Endothelial cell of umbilical vein (primary cell): Measurements from ENCODE around the gene BBLN. TPM values are rescaled to one million over a fixed set of nuclear protein-coding genes. Genes with fewer than 3 reads are reported as not detected.

ENCODE experiments used
- BruUV-seq: library from RNA; stranded (reverse); fragments of 400-500 nt; replicated peaks from 2 replicates; lab custom pipeline; 2021; lab: Mats Ljungman, UMichigan
- CTCF ChIA-PET: fragments of 300-600, 350-600 bp; sonication (Branson Sonifier 250); formaldehyde crosslinking; loops from one replicate; lab custom pipeline; 2021; ENCODE audit warnings: antibody characterized with exemption, inconsistent platforms; lab: Charles Lee
- POLR2A ChIA-PET: fragments of 300-600, 350-600 bp; sonication (Branson Sonifier 250); formaldehyde crosslinking; loops from one replicate; lab custom pipeline; 2021; ENCODE audit warnings: antibody characterized with exemption, inconsistent platforms; lab: Charles Lee
- DNase-seq: peaks from one replicate; pipeline ENCODE4 v3.0.0-alpha.2; 2011; ENCODE audit warnings: low read depth, low spot score
- FAIRE-seq: peaks from 2 replicates; lab custom pipeline; 2011; peaks lifted over from hg19 to GRCh38; lab: Jason Lieb, UNC
- H2AFZ ChIP-seq: 2 replicates; pipeline ENCODE4 v1.6.0; 2012; ENCODE audit warnings: low read depth, low read length, control low read depth, inconsistent platforms
- H3K27ac ChIP-seq: 2 replicates; pipeline ENCODE4 v1.5.1; 2011; ENCODE audit warnings: low read depth, mild to moderate bottlenecking, control low read depth, low read length, moderate library complexity; ENCODE audit not compliant: insufficient read depth
- H3K27me3 ChIP-seq, 2 experiments: 2 replicates each; pipeline versions ENCODE4 v1.6.0 to v1.6.1; 2011; ENCODE audit warnings: low read length in 2 of 2, mixed read lengths in 1 of 2; ENCODE audit not compliant: control insufficient read depth in 2 of 2, insufficient read depth in 2 of 2
- H3K36me3 ChIP-seq, 2 experiments: 2 replicates in 1 of 2; 3 replicates in 1 of 2; pipeline ENCODE4 v1.5.1; 2011; ENCODE audit warnings: low read length in 2 of 2, mild to moderate bottlenecking in 1 of 2, moderate library complexity in 1 of 2; ENCODE audit not compliant: control insufficient read depth in 2 of 2, insufficient read depth in 2 of 2; ENCODE audit errors: extremely low read depth in 1 of 2
- H3K4me1 ChIP-seq: 3 replicates; pipeline ENCODE4 v1.5.1; 2011; ENCODE audit warnings: mild to moderate bottlenecking, low read length; ENCODE audit not compliant: control insufficient read depth, insufficient read depth; ENCODE audit errors: extremely low read depth
- H3K4me2 ChIP-seq: 2 replicates; pipeline ENCODE4 v1.6.1; 2011; ENCODE audit warnings: low read length, control low read depth, mixed read lengths; ENCODE audit not compliant: insufficient read depth
- H3K4me3 ChIP-seq, 3 experiments: fragments of 200-600 bp in 1 of 3; sonication (generic), shearing (Covaris generic) in 1 of 3; replicated peaks in 1 of 3; 2 replicates each; pipeline ENCODE4 v1.5.1; 2011 to 2016; ENCODE audit warnings: control low read depth in 3 of 3, low read length in 3 of 3, mild to moderate bottlenecking in 2 of 3, inconsistent platforms in 1 of 3, low read depth in 1 of 3, moderate library complexity in 1 of 3; ENCODE audit not compliant: insufficient read depth in 1 of 3
- H3K79me2 ChIP-seq: 2 replicates; pipeline ENCODE4 v1.6.0; 2012; ENCODE audit warnings: low read length, inconsistent platforms; ENCODE audit not compliant: control insufficient read depth, insufficient read depth
- H3K9ac ChIP-seq: replicated peaks from 2 replicates; pipeline ENCODE3; 2011; ENCODE audit warnings: low read length, control low read depth; ENCODE audit not compliant: insufficient read depth; ENCODE audit errors: extremely low read depth
- H3K9me1 ChIP-seq: replicated peaks from 3 replicates; pipeline ENCODE4 v1.6.0; 2011; ENCODE audit warnings: mild to moderate bottlenecking, low read length; ENCODE audit not compliant: control insufficient read depth, insufficient read depth; ENCODE audit errors: extremely low read depth
- H3K9me3 ChIP-seq: replicated peaks from 2 replicates; pipeline ENCODE4 v1.5.1; 2012; ENCODE audit warnings: low read length, inconsistent platforms; ENCODE audit not compliant: control insufficient read depth, insufficient read depth
- H4K20me1 ChIP-seq: replicated peaks from 2 replicates; pipeline ENCODE3; 2011; ENCODE audit warnings: mild to moderate bottlenecking, low read length; ENCODE audit not compliant: control insufficient read depth, insufficient read depth; ENCODE audit errors: extremely low read depth
- EZH2 ChIP-seq: IDR thresholded peaks from 2 replicates; pipeline ENCODE4 v1.6.1; 2012; ENCODE audit warnings: borderline replicate concordance, low read depth, mild to moderate bottlenecking, moderate library complexity, low read length, inconsistent platforms; ENCODE audit not compliant: severe bottlenecking
- FOS ChIP-seq: IDR thresholded peaks from 2 replicates; pipeline ENCODE4 v1.6.1; 2011; ENCODE audit warnings: mild to moderate bottlenecking, low read length, moderate library complexity, borderline replicate concordance; ENCODE audit not compliant: insufficient read depth
- GATA2 ChIP-seq: IDR thresholded peaks from 2 replicates; pipeline ENCODE4 v1.7.0; 2011; ENCODE audit warnings: low read depth, mild to moderate bottlenecking, moderate library complexity, mixed read lengths, low read length; ENCODE audit not compliant: insufficient read length, insufficient read depth
- JUN ChIP-seq: IDR thresholded peaks from 2 replicates; pipeline ENCODE4 v1.6.1; 2011; ENCODE audit warnings: borderline replicate concordance, low read depth; ENCODE audit not compliant: insufficient read length, insufficient read depth
- MYC ChIP-seq: IDR thresholded peaks from one replicate; pipeline ENCODE4 v1.6.1; 2011; ENCODE audit warnings: mild to moderate bottlenecking, low read depth, low read length
- POLR2A ChIP-seq: IDR thresholded peaks from 2 replicates; pipeline ENCODE4 v1.6.1; 2012; ENCODE audit warnings: low read depth, mild to moderate bottlenecking, control low read depth, low read length
- POLR2AphosphoS5 ChIP-seq: IDR thresholded peaks from 2 replicates; pipeline ENCODE4 v1.6.1; 2012; ENCODE audit warnings: low read depth, mild to moderate bottlenecking, control low read depth, low read length, moderate library complexity; ENCODE audit not compliant: insufficient read depth
- dilution Hi-C: fragments of 300-500 bp; cut with MboI; formaldehyde crosslinking; loops from one replicate; pipeline ENCODE4 v1.15.0; 2019; ENCODE audit warnings: low sequenced_read_pairs; ENCODE audit not compliant: extremely low pct_ligation_motif_present
- intact Hi-C: fragments of 100-400 bp; cut with micrococcal nuclease; formaldehyde crosslinking; loops from one replicate; pipeline ENCODE4 v1.10.0; 2022
- polyA plus RNA-seq, 4 experiments: library from polyadenylated mRNA; depleted of rRNA in 3 of 4; stranded (reverse) in 3 of 4; unstranded in 1 of 4; fragments of >200 nt; gene quantifications; 2 replicates each; pipeline versions ENCODE4 v1.2.1 to v1.2.3, GENCODE V29; 2011 to 2012; ENCODE audit warnings: missing spikeins in 1 of 4
- total RNA-seq: library from RNA; stranded (reverse); gene quantifications from 2 replicates; pipeline ENCODE4 v1.2.3, GENCODE V29; 2021
- TF ChIP-seq, protein P1 (sequence below), 2 donors: IDR thresholded peaks; 1 replicate in 1 of 2; 2 replicates in 1 of 2; pipeline ENCODE4 v1.5.1; 2011; ENCODE audit warnings: low read length in 2 of 2, mild to moderate bottlenecking in 2 of 2, moderate library complexity in 2 of 2, control low read depth in 1 of 2, inconsistent platforms in 1 of 2, low read depth in 1 of 2; ENCODE audit not compliant: insufficient read depth in 1 of 2; ENCODE audit errors: extremely low read depth in 1 of 2
- TF ChIP-seq, protein P2 (sequence below): IDR thresholded peaks from 2 replicates; pipeline ENCODE4 v1.6.1; 2011; ENCODE audit not compliant: insufficient read depth, insufficient read length

Gene BBLN
- total and polyA plus RNA-seq, 2 donors (not counting 3 experiments of a cell fraction or from before 2014, with no cell fraction given), result 51.0 to 124 TPM

- CTCF ChIA-PET, result interaction anchor here (1.1 to 2.3 kb wide), 5 partner anchors 8 to 89 kb away, joined by 3 to 10 read pairs (median 4); no protein-coding TSS in a partner anchor
- POLR2A ChIA-PET, result interaction anchor here (0.6 kb wide), 1 partner anchor 74 kb away, joined by 4 read pairs; no protein-coding TSS in a partner anchor
Measured at GRCh38 chr9:128206484-128206883, 46.4 kb downstream of the BBLN start.

More at GRCh38 chr9:128206484-128206883, 46.4 kb downstream of the BBLN start:
- no peaks in the 10 kb centered on the region for H3K79me2 ChIP-seq
- DNase-seq, result no peak
- H3K4me2 ChIP-seq, result no peak overlapping the region
- no peak overlapping the region for H3K27ac ChIP-seq
- no peak overlapping the region for H3K9ac ChIP-seq
- peaks cover 10 to 16% of the 10 kb centered on the region in 2 experiments for H3K27me3 ChIP-seq
- H2AFZ ChIP-seq, result no peak overlapping the region
- no peak overlapping the region for H3K4me3 ChIP-seq
- dilution Hi-C loops (no loop called here), intact Hi-C loops (no loop called here)
- no peaks in the 10 kb centered on the region for H4K20me1 ChIP-seq
- H3K9me3 ChIP-seq, result no peaks in the 10 kb centered on the region
- peaks cover 10% of the 10 kb centered on the region for H3K4me1 ChIP-seq
- FAIRE-seq, result no peak
- H3K9me1 ChIP-seq, result no peaks in the 10 kb centered on the region
- TF ChIP-seq POLR2A (no peak), POLR2AphosphoS5 (no peak), MYC (no peak), JUN (no peak), EZH2 (no peak), FOS (no peak), GATA2 (no peak)
- TF ChIP-seq, protein P1, sequence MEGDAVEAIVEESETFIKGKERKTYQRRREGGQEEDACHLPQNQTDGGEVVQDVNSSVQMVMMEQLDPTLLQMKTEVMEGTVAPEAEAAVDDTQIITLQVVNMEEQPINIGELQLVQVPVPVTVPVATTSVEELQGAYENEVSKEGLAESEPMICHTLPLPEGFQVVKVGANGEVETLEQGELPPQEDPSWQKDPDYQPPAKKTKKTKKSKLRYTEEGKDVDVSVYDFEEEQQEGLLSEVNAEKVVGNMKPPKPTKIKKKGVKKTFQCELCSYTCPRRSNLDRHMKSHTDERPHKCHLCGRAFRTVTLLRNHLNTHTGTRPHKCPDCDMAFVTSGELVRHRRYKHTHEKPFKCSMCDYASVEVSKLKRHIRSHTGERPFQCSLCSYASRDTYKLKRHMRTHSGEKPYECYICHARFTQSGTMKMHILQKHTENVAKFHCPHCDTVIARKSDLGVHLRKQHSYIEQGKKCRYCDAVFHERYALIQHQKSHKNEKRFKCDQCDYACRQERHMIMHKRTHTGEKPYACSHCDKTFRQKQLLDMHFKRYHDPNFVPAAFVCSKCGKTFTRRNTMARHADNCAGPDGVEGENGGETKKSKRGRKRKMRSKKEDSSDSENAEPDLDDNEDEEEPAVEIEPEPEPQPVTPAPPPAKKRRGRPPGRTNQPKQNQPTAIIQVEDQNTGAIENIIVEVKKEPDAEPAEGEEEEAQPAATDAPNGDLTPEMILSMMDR (IDR thresholded peaks at IDR 0.05; ENCODE audit: extremely low read depth in 1 of 2, insufficient read depth in 1 of 2, low read depth in 1 of 2, low read length in 2 of 2), result no peak
- TF ChIP-seq, protein P2, sequence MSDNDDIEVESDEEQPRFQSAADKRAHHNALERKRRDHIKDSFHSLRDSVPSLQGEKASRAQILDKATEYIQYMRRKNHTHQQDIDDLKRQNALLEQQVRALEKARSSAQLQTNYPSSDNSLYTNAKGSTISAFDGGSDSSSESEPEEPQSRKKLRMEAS, result no peak
- no peaks in the 10 kb centered on the region for H3K36me3 ChIP-seq
- BruUV-seq, result no TSS peak
